SK-N-SH treated with all-trans-retinoic acid at 6 μM for 48 hours (cell line): ENCODE data around the gene PKMYT1.

Experiments
- BACH2 ChIP-seq: fragments of 250-450 bp; sonication (Bioruptor Pico); IDR thresholded peaks from 2 replicates; pipeline ENCODE4 v1.9.0; 2021; ENCODE audit warnings: mild to moderate bottlenecking, borderline replicate concordance
- GLIS3 ChIP-seq: fragments of 250-450 bp; sonication (Bioruptor Pico); IDR thresholded peaks from 2 replicates; pipeline ENCODE4 v1.5.0; 2020; ENCODE audit warnings: mild to moderate bottlenecking, moderate library complexity
- OSR1 ChIP-seq: fragments of 250-450 bp; sonication (Bioruptor Pico); IDR thresholded peaks from 2 replicates; pipeline ENCODE4 v1.8.0; 2022; ENCODE audit warnings: moderate library complexity, mild to moderate bottlenecking, inconsistent platforms
- RARB ChIP-seq: fragments of 250-450 bp; sonication (Bioruptor Pico); IDR thresholded peaks from 2 replicates; pipeline ENCODE4 v1.8.0; 2021; ENCODE audit warnings: mild to moderate bottlenecking, moderate library complexity
- SNAI2 ChIP-seq: fragments of 250-450 bp; sonication (Bioruptor Pico); IDR thresholded peaks from 2 replicates; pipeline ENCODE4 v1.5.0; 2020; ENCODE audit warnings: mild to moderate bottlenecking, moderate library complexity
- TCF4 ChIP-seq: fragments of 250-450 bp; sonication (Bioruptor Pico); IDR thresholded peaks from 2 replicates; pipeline ENCODE4 v1.8.0; 2021; ENCODE audit warnings: mild to moderate bottlenecking, moderate library complexity, borderline replicate concordance
- ZFP3 ChIP-seq: fragments of 250-450 bp; sonication (Bioruptor Pico); IDR thresholded peaks from 2 replicates; pipeline ENCODE4 v1.5.0; 2020; ENCODE audit warnings: mild to moderate bottlenecking, moderate library complexity
- ZFP30 ChIP-seq: fragments of 450-650 bp; formaldehyde crosslinking; IDR thresholded peaks from 2 replicates; pipeline ENCODE4 v1.5.0; 2022; ENCODE audit warnings: mild to moderate bottlenecking, moderate library complexity
- TF ChIP-seq, protein P1 (sequence below): fragments of 250-450 bp; sonication (Bioruptor Pico); IDR thresholded peaks from 2 replicates; pipeline ENCODE4 v1.5.1; 2021; ENCODE audit warnings: mild to moderate bottlenecking, moderate library complexity
- TF ChIP-seq, protein P2 (sequence below): fragments of 250-450 bp; sonication (Bioruptor Pico); IDR thresholded peaks from 2 replicates; pipeline ENCODE4 v1.8.0; 2020; ENCODE audit warnings: mild to moderate bottlenecking, moderate library complexity, borderline replicate concordance

DNA sequence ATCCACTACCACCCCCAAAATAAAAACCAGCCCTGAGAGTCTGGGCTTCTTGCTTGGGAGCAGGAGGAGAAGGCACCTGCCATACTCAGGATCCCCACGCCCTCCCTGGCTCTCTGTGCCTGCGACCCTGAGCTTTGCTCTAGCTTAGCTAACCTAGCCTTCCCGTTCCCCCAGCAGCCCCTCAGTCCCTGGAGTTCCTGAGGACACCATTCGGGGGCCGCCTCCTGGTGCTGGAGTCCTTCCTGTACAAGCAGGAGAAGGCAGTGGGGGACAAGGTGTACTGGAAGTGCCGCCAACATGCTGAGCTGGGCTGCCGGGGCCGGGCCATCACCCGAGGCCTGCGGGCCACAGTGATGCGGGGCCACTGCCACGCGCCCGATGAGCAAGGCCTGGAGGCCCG lies 50.0 kb downstream of the PKMYT1 start:
- TF ChIP-seq GLIS3 (CRISPR knock-in tag) (no peak), OSR1 (no peak), BACH2 (CRISPR knock-in tag) (no peak), ZFP30 (CRISPR knock-in tag) (no peak), TCF4 (no peak), RARB (CRISPR knock-in tag) (no peak), SNAI2 (CRISPR knock-in tag) (no peak), ZFP3 (CRISPR knock-in tag) (no peak)
- TF ChIP-seq, protein P1, sequence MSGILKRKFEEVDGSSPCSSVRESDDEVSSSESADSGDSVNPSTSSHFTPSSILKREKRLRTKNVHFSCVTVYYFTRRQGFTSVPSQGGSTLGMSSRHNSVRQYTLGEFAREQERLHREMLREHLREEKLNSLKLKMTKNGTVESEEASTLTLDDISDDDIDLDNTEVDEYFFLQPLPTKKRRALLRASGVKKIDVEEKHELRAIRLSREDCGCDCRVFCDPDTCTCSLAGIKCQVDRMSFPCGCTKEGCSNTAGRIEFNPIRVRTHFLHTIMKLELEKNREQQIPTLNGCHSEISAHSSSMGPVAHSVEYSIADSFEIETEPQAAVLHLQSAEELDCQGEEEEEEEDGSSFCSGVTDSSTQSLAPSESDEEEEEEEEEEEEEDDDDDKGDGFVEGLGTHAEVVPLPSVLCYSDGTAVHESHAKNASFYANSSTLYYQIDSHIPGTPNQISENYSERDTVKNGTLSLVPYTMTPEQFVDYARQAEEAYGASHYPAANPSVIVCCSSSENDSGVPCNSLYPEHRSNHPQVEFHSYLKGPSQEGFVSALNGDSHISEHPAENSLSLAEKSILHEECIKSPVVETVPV (CRISPR knock-in tag), result no peak
- TF ChIP-seq, protein P2, sequence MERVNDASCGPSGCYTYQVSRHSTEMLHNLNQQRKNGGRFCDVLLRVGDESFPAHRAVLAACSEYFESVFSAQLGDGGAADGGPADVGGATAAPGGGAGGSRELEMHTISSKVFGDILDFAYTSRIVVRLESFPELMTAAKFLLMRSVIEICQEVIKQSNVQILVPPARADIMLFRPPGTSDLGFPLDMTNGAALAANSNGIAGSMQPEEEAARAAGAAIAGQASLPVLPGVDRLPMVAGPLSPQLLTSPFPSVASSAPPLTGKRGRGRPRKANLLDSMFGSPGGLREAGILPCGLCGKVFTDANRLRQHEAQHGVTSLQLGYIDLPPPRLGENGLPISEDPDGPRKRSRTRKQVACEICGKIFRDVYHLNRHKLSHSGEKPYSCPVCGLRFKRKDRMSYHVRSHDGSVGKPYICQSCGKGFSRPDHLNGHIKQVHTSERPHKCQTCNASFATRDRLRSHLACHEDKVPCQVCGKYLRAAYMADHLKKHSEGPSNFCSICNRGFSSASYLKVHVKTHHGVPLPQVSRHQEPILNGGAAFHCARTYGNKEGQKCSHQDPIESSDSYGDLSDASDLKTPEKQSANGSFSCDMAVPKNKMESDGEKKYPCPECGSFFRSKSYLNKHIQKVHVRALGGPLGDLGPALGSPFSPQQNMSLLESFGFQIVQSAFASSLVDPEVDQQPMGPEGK (CRISPR knock-in tag), result no peak
